ENCODE data around the gene GRM1. TPM values are rescaled to one million over a fixed set of nuclear protein-coding genes. Genes with fewer than 3 reads are reported as not detected.

Gene GRM1
- total RNA-seq, 1 donor from 2014 or later, result not detected

DNA sequence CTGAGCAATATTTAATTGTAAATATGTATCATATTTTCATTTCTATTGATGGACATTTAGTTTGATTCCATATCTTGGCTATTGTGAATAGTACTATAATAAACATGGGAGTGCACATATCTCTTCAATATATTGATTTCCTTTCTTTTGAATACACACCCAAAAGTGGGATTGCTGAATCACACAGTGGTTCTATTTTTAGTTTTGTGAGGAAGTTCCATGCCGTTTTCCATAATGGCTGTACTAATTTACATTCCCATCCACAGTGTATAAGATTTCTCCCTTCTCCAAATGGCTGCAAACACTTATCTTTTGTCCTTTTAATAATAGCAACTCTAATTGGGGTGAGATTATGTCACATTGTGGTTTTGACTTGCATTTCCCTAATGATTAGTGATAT lies 428.0 kb downstream of the GRM1 start:
- DNase-seq (ENCODE audit: low spot score), result no peak

DNA sequence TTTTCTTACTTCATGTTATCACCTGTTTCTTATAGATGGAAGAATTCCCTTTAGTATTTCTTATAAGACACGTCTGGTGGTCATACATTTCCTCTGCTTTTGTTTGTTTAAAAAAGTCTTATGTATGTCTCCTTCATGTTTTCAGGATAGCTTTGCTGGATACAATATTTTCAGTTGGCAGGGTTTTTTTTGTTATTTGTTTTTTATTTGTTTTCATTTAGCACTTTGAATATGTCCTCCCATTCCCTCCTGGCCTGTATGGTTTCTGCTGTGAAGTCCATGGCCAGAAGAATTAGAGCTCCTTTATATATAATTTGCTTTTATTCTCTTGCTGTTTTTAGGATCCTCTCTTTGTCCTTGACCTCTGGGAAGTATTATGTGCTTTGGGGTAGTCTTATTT lies 432.1 kb downstream of the GRM1 start:
- no peak for DNase-seq (ENCODE audit: low spot score)

DNA sequence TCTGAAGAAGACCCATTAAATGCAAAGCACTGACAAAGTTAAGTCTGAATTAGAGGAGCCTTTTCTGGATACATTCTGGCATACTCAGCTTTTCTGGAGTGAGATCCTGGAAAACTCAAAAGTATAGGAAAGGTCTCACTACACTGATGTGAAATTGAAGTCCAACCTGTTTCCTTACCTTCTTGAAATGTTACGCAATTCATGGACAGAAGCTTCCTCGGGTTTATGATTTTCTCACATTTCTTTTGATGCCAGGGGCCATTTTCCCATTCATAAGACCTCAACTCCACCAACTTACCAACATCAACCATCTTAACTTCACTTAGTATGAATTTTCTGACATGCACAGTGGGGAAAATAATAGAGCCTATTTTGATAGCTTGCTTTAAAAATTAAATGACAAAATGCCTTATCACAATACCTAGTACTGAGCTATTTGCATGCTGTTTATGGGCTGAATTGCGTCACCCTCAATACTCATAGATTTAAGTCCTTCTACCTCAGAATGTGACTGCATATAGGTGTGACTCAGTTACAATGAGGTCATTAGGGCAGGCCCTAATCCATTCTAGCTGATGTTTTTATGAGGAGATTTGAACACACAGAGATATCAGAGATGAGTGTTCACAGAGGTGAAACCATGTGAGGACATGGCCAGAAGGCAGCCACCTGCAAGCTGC lies 441.4 kb downstream of the GRM1 start:
- no peak for DNase-seq (ENCODE audit: low spot score)

GRCh38 chr6:146472918-146473317 lies 444.1 kb downstream of the GRM1 start:
- DNase-seq (ENCODE audit: low spot score), result no peak

DNA sequence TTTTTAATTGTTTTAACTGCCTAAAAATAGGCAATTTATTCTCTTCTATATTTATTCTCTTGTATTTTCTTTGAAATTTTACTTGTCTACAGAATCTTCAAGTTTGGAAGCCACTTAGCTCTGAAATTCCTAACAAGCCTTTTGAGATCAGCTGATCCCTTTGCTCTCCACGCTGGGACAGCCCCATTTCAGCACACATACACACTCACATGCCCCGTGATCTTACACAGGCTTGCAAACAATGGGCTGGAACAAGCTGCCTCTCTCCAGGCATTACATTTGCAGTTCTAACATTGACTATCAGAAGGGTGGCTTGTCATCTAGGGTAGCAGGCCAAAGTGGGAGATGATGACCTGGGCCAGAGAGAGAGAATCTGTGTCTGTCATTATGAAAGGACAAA lies 452.7 kb downstream of the GRM1 start:
- DNase-seq (ENCODE audit: low spot score), result no peak

GRCh38 chr6:146484411-146484810 lies 455.5 kb downstream of the GRM1 start:
- no peak for DNase-seq (ENCODE audit: low spot score)

Other genes starting within 250 kb of the GRM1 start
- 12.1 TPM for gene FBXO30, start 214.3 kb upstream of the GRM1 start, total RNA-seq
- gene SHPRH, start 64.7 kb upstream of the GRM1 start, total RNA-seq, result 34.5 TPM

Data from ureter (tissue), 1 donor.